Fibroblast of skin of left biceps (primary cell): ENCODE data around the gene GRM7.

Experiments
- DNase-seq, 2 experiments: peaks; one replicate each; pipeline ENCODE4 v3.0.0-alpha.2; 2013; ENCODE audit warnings: low read depth in 2 of 2

The GRM7 gene

GRCh38 chr3:6971933-6972332 is 111.0 kb downstream of the GRM7 start:
- no peak for DNase-seq

DNA sequence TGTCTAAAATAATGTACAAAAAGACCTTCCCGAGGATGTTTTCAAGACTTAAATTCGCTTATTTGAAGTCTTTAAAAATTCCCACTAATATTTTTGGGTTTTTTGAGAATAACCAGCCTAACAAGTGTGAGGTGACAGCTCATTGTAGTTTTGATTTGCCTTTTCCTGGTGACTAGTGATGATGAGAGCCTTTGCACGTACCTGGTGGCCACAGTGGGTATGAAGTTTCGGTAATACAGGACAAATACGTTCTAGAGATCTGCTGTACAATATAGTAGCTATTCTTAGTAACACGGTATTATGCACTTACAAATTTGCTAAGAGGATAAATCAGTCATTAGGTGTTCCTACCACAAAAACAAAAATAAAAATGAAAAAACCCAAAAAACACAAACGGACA is 124.9 kb downstream of the GRM7 start:
- DNase-seq: no peak

GRCh38 chr3:6989608-6990291 is 128.8 kb downstream of the GRM7 start:
- no peak for DNase-seq

- no peak for DNase-seq
Observed at GRCh38 chr3:6994081-6994668, 133.3 kb downstream of the GRM7 start.

GRCh38 chr3:7000501-7000900 is 139.6 kb downstream of the GRM7 start:
- no peak for DNase-seq

GRCh38 chr3:7001370-7001769 is 140.5 kb downstream of the GRM7 start:
- no peak for DNase-seq

- DNase-seq: no peak
Observed at GRCh38 chr3:7015683-7016440, 154.9 kb downstream of the GRM7 start.

DNA sequence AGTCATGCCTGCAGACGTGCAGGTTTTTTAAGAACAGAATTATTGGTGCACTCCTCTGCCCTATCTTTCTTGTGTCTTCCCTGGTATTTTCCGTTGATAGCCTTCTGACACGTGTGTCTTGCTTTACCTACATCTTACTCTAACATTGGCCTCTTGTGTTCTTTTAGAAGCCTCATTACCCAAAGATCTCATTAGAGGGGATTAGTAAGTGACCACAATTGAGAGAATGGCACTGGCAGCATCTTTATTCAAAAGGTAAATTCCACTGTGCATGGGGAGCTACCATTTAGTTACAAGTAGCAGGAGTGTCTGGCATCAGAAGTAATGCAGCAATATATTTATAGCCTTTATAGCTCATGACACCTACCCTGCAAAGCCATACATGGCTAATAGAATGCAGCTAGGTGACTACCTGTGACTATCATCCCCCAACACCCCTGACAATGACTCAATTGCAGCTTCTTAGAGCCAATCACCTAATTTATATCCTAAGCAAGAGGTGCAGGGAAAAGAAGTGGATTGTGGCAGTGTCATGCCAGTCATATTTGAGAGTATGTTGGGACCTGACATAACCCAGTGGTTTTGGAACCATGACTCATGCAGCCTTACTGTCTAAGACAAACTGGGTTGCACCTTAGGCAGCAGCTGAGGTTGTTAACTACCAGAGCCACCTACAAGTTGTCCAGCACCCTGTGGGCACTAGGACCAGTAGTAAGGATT is 164.8 kb downstream of the GRM7 start:
- DNase-seq: no peak

GRCh38 chr3:7029562-7029961 is 168.6 kb downstream of the GRM7 start:
- DNase-seq: no peak

DNA sequence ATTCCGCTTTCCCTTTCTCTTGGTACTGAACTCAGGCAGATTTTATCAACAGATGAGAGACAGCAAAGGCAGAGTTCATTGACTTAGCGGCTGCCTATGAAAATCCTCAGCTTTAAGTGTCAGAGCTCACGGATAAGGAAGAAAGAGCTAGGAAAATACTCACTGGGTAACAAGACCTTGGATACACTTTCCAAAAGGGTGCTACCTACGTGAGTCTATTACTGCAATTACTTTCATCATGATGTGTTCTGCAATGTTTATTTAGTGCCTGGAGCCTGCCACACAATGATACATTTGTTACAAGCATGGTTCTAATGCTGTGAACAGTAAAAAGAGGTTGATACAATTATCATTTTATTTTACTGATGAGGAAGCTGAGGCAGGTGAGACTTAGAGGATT is 177.5 kb downstream of the GRM7 start:
- DNase-seq: no peak

- DNase-seq: no peak
Observed at GRCh38 chr3:7062714-7063113, 201.8 kb downstream of the GRM7 start.

GRCh38 chr3:7070461-7070860 is 209.5 kb downstream of the GRM7 start:
- no peak for DNase-seq

GRCh38 chr3:7074217-7074616 is 213.3 kb downstream of the GRM7 start:
- DNase-seq: no peak

- no peak for DNase-seq
Observed at GRCh38 chr3:7075117-7075516, 214.2 kb downstream of the GRM7 start.

GRCh38 chr3:7075901-7076300 is 215.0 kb downstream of the GRM7 start:
- DNase-seq: no peak

GRCh38 chr3:7082244-7082643 is 221.3 kb downstream of the GRM7 start:
- no peak for DNase-seq

GRCh38 chr3:7086417-7086816 is 225.5 kb downstream of the GRM7 start:
- DNase-seq: no peak

GRCh38 chr3:7095116-7095515 is 234.2 kb downstream of the GRM7 start:
- no peak for DNase-seq

GRCh38 chr3:7100136-7100535 is 239.2 kb downstream of the GRM7 start:
- no peak for DNase-seq

GRCh38 chr3:7106635-7107034 is 245.7 kb downstream of the GRM7 start:
- DNase-seq: no peak

DNA sequence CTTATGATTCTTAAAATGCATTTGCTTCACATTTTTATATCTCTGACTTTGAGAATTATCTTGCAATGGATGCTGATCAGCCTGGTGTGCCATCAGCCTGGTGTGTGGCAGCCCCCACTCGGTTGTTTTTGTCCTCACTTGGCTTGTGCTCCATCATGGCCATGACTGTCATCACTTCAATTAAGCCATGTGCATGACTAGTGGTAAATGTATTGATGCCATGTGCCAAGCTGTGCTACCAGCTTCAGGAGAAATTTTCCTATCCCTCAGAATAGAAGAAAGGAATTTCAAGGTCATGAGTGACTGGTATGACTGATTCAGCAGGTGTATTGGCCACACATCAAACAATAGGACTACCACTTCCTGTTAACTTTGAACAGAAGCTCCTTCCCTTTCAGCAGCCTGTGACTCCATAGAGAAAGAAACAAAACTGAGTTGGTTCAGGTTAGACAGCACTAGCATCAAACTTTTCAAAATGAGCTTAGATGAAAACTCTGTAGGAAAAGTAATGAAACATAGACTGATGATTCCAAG is 251.7 kb downstream of the GRM7 start:
- DNase-seq: no peak

DNA sequence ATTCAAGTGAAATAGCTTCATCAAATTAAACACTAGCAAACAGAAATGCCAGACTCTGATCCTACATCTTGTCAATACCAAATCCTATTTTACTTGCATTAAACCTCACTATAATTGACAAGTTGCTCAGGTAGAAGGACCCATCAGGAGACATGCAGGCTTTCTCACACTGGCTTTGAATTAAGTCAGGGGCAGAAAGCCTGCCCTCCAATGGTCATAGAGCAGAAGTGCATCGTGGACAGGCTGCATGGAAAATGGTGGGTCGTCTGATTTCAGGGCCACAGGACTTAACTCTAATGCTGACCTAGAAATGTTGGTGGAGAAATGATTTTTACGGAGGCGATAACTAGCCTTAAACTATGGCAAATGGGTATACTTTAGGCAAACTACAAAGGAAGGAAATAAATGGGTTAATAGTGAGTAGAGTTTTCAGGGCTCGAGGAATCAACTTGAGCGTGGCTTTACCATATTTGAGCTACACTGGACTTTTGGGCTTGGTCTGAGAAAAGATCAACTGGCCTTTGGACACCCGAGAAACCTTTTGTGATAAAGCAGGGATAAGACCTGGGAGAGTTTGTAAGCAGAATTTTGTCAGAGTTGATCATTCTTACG is 283.9 kb downstream of the GRM7 start:
- no peak for DNase-seq
